Inflammatory macrophage (primary cell): ENCODE results near the gene ZFYVE26.

Source experiments
- DNase-seq, 2 donors: peaks; one replicate each; pipeline ENCODE4 v3.0.0-alpha.2; 2020 to 2022

ZFYVE26 gene

DNA sequence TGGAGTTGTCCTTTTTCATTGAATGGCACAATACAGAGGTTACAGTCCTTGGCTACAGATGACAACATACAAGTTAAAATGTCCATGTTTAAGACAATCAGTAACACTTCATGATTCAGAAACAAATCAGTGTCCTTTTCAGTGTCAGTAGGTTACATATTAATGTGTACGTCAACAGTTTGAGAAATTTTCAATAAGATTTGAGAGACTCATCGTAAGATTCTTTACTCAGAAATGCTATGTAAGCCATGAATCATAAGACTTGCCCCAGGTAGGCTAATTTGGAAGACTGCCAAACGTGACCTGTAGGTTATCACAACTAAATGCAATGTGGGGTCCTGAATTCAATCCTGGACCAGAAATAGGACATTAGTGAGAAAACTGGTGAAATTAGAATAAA lies 111.2 kb downstream of the ZFYVE26 start:
- no peak for DNase-seq

DNA sequence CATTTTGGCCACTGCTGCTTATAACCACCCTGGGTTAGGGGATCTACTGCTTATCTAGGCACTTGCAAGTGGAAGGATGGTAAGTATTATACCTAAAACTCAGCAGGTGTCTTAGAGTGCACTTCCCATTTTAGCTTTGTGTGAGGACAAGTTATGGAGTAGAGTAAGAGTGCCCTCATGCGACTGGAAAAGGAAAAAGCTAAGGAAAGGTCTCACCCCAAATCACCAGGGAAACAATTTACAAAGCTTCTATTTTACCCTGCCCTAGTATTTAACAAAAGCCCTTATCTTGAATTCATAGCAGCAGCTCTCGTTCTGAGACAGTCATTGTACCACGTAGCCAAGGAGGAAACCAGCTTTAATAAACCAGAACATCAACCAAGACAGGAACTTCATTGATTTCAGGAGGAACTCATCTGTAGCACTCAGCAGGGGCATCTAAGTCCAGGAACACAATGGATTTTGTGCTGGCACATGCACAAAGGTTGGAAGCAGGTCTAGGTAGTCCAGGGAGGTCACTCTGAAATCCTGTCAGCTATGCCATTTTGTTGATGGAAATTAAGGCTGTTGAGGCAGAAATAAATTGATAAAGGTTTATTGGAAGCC lies 111.8 kb downstream of the ZFYVE26 start:
- DNase-seq: peak; percentile 66 to 70

DNA sequence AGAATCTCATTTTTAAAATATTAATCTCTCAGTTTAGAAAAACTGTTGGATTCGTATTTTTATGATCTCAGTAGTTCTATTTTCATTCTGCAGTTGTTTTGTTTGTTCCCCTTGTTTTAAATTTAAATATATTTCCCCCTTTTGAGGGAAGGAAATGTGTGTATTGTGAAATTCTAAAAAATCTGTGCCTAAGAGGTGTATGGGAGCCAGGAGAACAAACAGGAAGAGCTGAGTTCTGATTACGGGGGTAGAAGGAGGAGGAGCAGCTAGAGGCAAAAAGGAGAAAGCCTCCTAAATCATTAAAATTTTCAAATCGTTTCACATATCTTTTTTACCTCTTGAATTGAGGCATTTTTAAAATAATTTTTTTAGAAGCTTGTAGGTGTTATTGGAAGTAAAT lies 112.4 kb downstream of the ZFYVE26 start:
- peak in 1 of 2 donors; percentile 40 for DNase-seq

GRCh38 chr14:67701492-67701891 lies 114.9 kb downstream of the ZFYVE26 start, which contains the start of gene RDH12:
RDH12 (plus strand) TSS chr14:67701886; CDS start chr14:67722643, 20,757 bp downstream.
- peak; percentile 34 to 36 for DNase-seq

GRCh38 chr14:67698179-67698578 lies 118.2 kb downstream of the ZFYVE26 start:
- no peak for DNase-seq

GRCh38 chr14:67697006-67697405 lies 119.4 kb downstream of the ZFYVE26 start:
- DNase-seq: peak; percentile 32 to 41
